Ovary (tissue), 9 donors: ENCODE results near the gene ADSS2. TPM values are rescaled to one million over a fixed set of nuclear protein-coding genes. Genes with fewer than 3 reads are reported as not detected.

Experiments used
- DNase-seq, 5 donors: peaks; one replicate each; pipeline ENCODE4 v3.0.0-alpha.2; 2019 to 2020
- H3K27ac ChIP-seq, 2 donors: fragments of 200-600 bp; one replicate each; pipeline versions ENCODE4 v1.5.1 to v1.8.0; 2019 to 2022
- H3K27me3 ChIP-seq: fragments of 200-600 bp; one replicate; pipeline ENCODE4 v1.8.0; 2022
- H3K36me3 ChIP-seq: fragments of 200-600 bp; sonication (generic); one replicate; pipeline ENCODE4 v1.5.1; 2019
- H3K4me1 ChIP-seq: one replicate; pipeline ENCODE4 v1.8.1; 2013; ENCODE audit warnings: mild to moderate bottlenecking, moderate library complexity; ENCODE audit not compliant: insufficient read depth
- H3K4me3 ChIP-seq: fragments of 200-600 bp; sonication (generic); one replicate; pipeline ENCODE4 v1.5.1; 2017
- H3K9me3 ChIP-seq, 2 donors: fragments of 200-600 bp in 1 of 2; sonication (generic) in 1 of 2; one replicate each; pipeline versions ENCODE4 v1.5.1 to v1.8.1; 2013 to 2019; ENCODE audit warnings: mild to moderate bottlenecking in 1 of 2, moderate library complexity in 1 of 2
- CTCF ChIP-seq, 3 donors: fragments of 450-650 bp in 2 of 3; fragments of 200-600 bp in 1 of 3; IDR thresholded peaks; one replicate each; pipeline versions ENCODE4 v1.5.1 to v1.8.0; 2016 to 2022; ENCODE audit warnings: antibody characterized with exemption in 3 of 3, mild to moderate bottlenecking in 1 of 3
- EP300 ChIP-seq: sonication (generic); formaldehyde crosslinking; IDR thresholded peaks from one replicate; pipeline ENCODE4 v1.6.1; 2017; ENCODE audit warnings: antibody characterized with exemption
- POLR2A ChIP-seq: fragments of 450-650 bp; IDR thresholded peaks from one replicate; pipeline ENCODE4 v1.6.1; 2017; ENCODE audit warnings: antibody characterized with exemption, mild to moderate bottlenecking, moderate library complexity
- WGBS, 3 donors: extraction: QIAGEN DNeasy Blood & Tissue Kit in 1 of 3; methylation state at CpG; one replicate each; pipeline versions ENCODE4 v1.1.5 to v1.1.7; 2013 to 2017; 5-methylcytosine and 5-hydroxymethylcytosine counted together
- intact Hi-C, 4 donors: fragments of 100-400 bp; cut with DNase I; formaldehyde crosslinking; loops; one replicate each; pipeline versions ENCODE4 v1.11.0 to v1.15.1; 2022 to 2023
- polyA plus RNA-seq, 2 donors: library from polyadenylated mRNA; stranded (reverse); fragments of 200-250 nt in 1 of 2; fragments of 350-450 nt in 1 of 2; fragmentation: Illumina TruSeq in 1 of 2; extraction: RNeasy Lipid Tissue Mini Kit (QIAGEN cat#74804) in 1 of 2; gene quantifications; one replicate each; pipeline ENCODE4 v1.2.3, GENCODE V29; 2013 to 2014
- total RNA-seq, 7 donors: library from RNA; depleted of rRNA in 2 of 7; stranded (reverse); fragments of >200 nt in 2 of 7; fragmentation: NEBNext Ultra II Directional in 3 of 7; extraction: Animal tissue kit (Norgen Biotek cat#: 25700) in 3 of 7; gene quantifications; one replicate each; pipeline versions ENCODE4 v1.1.0 to v1.2.4, GENCODE V29; 2016 to 2023
- donor health status: DM: no; HTN: no; CAD: no; lungs with moderate emphysema.
- donor health status: DM: no; HTN: no; CAD: no.
- donor health status: Bipolar disorder and iron deficiency.
- donor health status: DM: yes; HTN: yes; CAD: no.
- donor health status: DM: no; HTN: no; CAD: no.
- donor health status: DM: yes; HTN: yes; CAD: no.

ADSS2 gene
- total and polyA plus RNA-seq, 9 donors = 23.6 to 44.2 (median 29.8) TPM

GRCh38 chr1:244439391-244440032, 12.2 kb downstream of the ADSS2 start:
- DNase-seq = no peak
- Histone ChIP-seq H3K27ac (no peak overlapping the region), H3K4me1 (peaks cover 6% of the 10 kb centered on the region), H3K27me3 (no peaks in the 10 kb centered on the region), H3K9me3 (no peaks in the 10 kb centered on the region), H3K36me3 (no peaks in the 10 kb centered on the region), H3K4me3 (no peak overlapping the region)
- TF ChIP-seq EP300 (no peak), CTCF (IDR thresholded peaks at IDR 0.05) (no peak), POLR2A (no peak)
- intact Hi-C loops = no loop called here
- WGBS, 3 donors = 82 to 89% (median 86%) methylated on average over 8 of the region's 8 CpGs

DNA sequence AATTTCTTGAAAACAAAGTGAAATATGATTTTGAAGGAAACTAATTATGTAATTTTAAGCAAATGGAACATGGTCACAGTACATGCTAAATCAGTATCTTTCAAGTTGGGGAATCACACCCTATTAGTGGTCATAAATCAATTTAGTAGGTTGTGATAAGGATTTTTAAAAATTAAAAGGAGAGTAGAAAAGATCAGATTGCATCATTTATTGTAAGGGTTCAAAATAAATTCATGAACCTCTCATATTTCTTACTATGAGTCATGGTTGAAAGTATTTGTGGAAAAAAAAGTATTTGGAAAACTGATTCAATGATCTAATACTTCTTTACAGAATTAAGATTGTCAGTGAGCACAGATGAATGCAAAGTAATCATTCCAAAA, 14.6 kb downstream of the ADSS2 start:
- intact Hi-C loops = no loop called here
- Histone ChIP-seq H3K36me3 (no peaks in the 10 kb centered on the region), H3K27me3 (no peaks in the 10 kb centered on the region), H3K4me3 (no peak overlapping the region), H3K27ac (no peak overlapping the region), H3K4me1 (peaks cover 2% of the 10 kb centered on the region), H3K9me3 (no peaks in the 10 kb centered on the region)
- TF ChIP-seq EP300 (no peak), POLR2A (no peak), CTCF (IDR thresholded peaks at IDR 0.05) (no peak)
- no peak for DNase-seq

DNA sequence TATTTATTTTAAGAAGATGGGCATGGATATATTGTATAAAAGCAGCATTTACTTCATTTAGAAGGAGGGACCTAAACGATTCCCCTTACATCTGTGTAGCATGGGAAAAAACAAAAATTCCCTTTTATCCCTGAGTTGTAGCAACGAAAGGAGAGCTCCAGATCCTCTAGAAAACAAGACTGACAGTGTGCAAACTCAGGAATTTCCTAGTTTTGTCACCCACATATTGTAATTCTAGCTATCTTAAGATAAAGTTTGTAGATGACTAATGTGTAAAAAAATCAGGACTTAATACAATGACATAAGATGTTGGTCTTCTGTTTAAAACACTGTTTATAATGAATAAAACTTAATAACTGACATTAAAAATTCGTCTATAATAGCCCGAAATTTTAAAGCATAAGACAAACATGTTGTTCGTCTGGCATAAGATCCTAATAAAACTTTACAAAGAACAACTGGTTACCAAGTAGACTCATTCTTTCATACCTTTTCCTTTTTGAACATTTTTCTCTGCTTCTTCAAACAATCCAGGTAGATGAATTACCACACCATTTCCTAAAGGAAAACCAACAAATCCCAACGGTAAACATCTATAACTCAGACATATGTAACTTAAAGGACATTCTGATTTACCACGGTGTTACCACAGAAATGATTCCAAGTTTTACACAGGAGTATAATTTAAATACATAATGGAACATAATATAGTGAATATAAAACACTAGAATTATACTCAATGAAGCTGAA, 15.2 kb downstream of the ADSS2 start:
- H3K27ac ChIP-seq = no peak overlapping the region
- H3K36me3 ChIP-seq = no peaks in the 10 kb centered on the region
- no peak overlapping the region for H3K4me3 ChIP-seq
- DNase-seq = no peak
- WGBS, 3 donors = 89% methylated on average over 7 of the region's 7 CpGs
- no peaks in the 10 kb centered on the region for H3K27me3 ChIP-seq
- intact Hi-C loops = no loop called here
- TF ChIP-seq EP300 (no peak), POLR2A (no peak), CTCF (IDR thresholded peaks at IDR 0.05) (no peak)
- H3K4me1 ChIP-seq = peaks cover 2% of the 10 kb centered on the region
- no peaks in the 10 kb centered on the region for H3K9me3 ChIP-seq

DNA sequence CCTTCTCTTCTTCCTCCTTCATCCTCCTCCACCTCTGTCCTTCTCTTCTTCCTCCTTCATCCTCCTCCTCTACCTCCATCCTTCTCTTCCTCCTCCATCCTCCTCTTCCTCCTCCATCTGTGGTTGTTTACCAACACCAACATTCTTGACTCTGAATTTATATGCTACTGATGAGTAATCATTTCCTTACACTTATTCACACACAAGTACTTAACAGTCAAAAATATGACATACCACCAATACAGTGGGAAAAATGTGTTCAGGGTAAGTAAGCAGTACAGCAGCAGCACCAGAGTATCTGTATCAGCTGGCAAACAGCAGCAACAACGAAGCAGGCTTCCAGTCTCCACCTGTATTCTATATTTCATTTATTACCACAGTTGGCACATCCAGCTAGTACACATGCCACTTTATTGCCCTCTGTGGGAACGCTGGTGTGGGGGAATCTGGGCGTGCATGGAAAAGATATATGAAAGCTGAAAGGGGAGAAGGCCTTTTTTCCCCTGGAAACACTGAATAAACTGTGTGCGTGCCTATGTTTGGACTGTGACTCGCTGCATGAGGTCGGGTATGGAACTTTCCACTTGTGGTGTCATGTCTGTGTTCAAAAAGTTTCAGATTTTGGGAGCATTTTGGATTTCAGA, 16.0 kb downstream of the ADSS2 start:
- Histone ChIP-seq H3K27ac (no peak overlapping the region), H3K4me3 (no peak overlapping the region)
- DNase-seq = no peak

More for the DNA sequence above, 16.0 kb downstream of the ADSS2 start:
- Histone ChIP-seq H3K9me3 (no peaks in the 10 kb centered on the region), H3K4me1 (peaks cover 2% of the 10 kb centered on the region), H3K36me3 (no peaks in the 10 kb centered on the region), H3K27me3 (no peaks in the 10 kb centered on the region)
- intact Hi-C loops = no loop called here
- WGBS, 3 donors = 86 to 90% (median 89%) methylated on average over 6 of the region's 6 CpGs
- TF ChIP-seq CTCF (IDR thresholded peaks at IDR 0.05) (no peak), POLR2A (no peak), EP300 (no peak)
